A549 (cell line): Measurements from ENCODE around the gene NRDE2.

Experiments
- CTCF ChIP-seq: fragments of >200 bp; sonication (Bioruptor Twin); formaldehyde crosslinking; IDR thresholded peaks from 3 replicates; pipeline ENCODE4 v1.5.1; 2016
- FOSL2 ChIP-seq, 2 experiments: fragments of 450-650 bp in 1 of 2; fragments of >200 bp in 1 of 2; sonication (Bioruptor Twin) in 1 of 2; formaldehyde crosslinking; IDR thresholded peaks; 2 replicates each; pipeline versions ENCODE4 v1.5.0 to v1.6.1; 2016 to 2020; ENCODE audit warnings: mild to moderate bottlenecking in 1 of 2, moderate library complexity in 1 of 2
- JUN ChIP-seq, 2 experiments: fragments of >200 bp; sonication (Bioruptor Twin); formaldehyde crosslinking; IDR thresholded peaks; 2 replicates in 1 of 2; 3 replicates in 1 of 2; pipeline ENCODE4 v1.6.1; 2016 to 2017
- MAX ChIP-seq: IDR thresholded peaks from 2 replicates; pipeline ENCODE4 v1.6.1; 2012
- POLR2A ChIP-seq: IDR thresholded peaks from 2 replicates; pipeline ENCODE4 v1.6.1; 2012; ENCODE audit warnings: mild to moderate bottlenecking, low read length
- RFX5 ChIP-seq: fragments of 450-650 bp; IDR thresholded peaks from 2 replicates; pipeline ENCODE4 v1.7.1; 2014; ENCODE audit warnings: antibody characterized with exemption, mild to moderate bottlenecking, moderate library complexity
- RNF2 ChIP-seq: fragments of 200-600 bp; sonication (generic); IDR thresholded peaks from 2 replicates; pipeline ENCODE4 v1.6.1; 2016; ENCODE audit warnings: low read depth, mild to moderate bottlenecking, antibody characterized with exemption, moderate library complexity, borderline replicate concordance
- SMC3 ChIP-seq: fragments of >200 bp; sonication (Bioruptor Twin); formaldehyde crosslinking; IDR thresholded peaks from 3 replicates; pipeline ENCODE4 v1.6.1; 2018; ENCODE audit warnings: inconsistent platforms
- SREBF2 ChIP-seq: fragments of 450-650 bp; IDR thresholded peaks from 2 replicates; pipeline ENCODE4 v1.6.1; 2014; ENCODE audit warnings: mild to moderate bottlenecking, moderate library complexity
- USF2 ChIP-seq: fragments of 450-650 bp; IDR thresholded peaks from 2 replicates; pipeline ENCODE4 v1.6.1; 2014; ENCODE audit warnings: antibody characterized with exemption

- TF ChIP-seq CTCF (no peak), MAX (no peak), FOSL2 (IDR thresholded peaks at IDR 0.05) (no peak), FOSL2 (CRISPR knock-in tag; IDR thresholded peaks at IDR 0.05) (no peak), RNF2 (no peak), RFX5 (no peak), JUN (IDR thresholded peaks at IDR 0.05) (no peak), USF2 (no peak), SREBF2 (no peak), POLR2A (no peak), SMC3 (no peak)
Observed at GRCh38 chr14:90356925-90357324, 25.2 kb upstream of the NRDE2 start.
